Astrocyte of the cerebellum (primary cell): ENCODE results near the gene CLRN1.
"Not testable (repeated sequence)": the region's sequence is repeated elsewhere in the genome, so short reads cannot be mapped to it uniquely, and the experiment has no call there.

ENCODE experiments used
- DNase-seq: peaks from one replicate; pipeline ENCODE4 v3.0.0-alpha.2; 2011; ENCODE audit warnings: low read depth
- H3K4me3 ChIP-seq: 2 replicates; pipeline ENCODE4 v1.5.1; 2011; ENCODE audit warnings: mild to moderate bottlenecking, low read depth, low read length, moderate library complexity
- CTCF ChIP-seq: IDR thresholded peaks from 2 replicates; pipeline ENCODE4 v1.5.1; 2012; ENCODE audit warnings: low read length, low read depth, moderate library complexity, mild to moderate bottlenecking; ENCODE audit errors: missing control alignments
- in situ Hi-C: cut with HindIII; loops from 2 replicates; pipeline ENCODE4 v1.10.0; 2017; ENCODE audit warnings: low sequenced_read_pairs

The CLRN1 gene

GRCh38 chr3:151002003-151002981 is 29.8 kb upstream of the CLRN1 start:
- in situ Hi-C loops, result no loop called here
- no peak for TF ChIP-seq CTCF
- no peak for DNase-seq
- H3K4me3 ChIP-seq, result no peak overlapping the region

- no peak for DNase-seq
- in situ Hi-C loops, result no loop called here
- no peak for TF ChIP-seq CTCF
- no peak overlapping the region for H3K4me3 ChIP-seq
Observed at GRCh38 chr3:150998996-150999395, 26.5 kb upstream of the CLRN1 start.

- in situ Hi-C loops, result no loop called here
- TF ChIP-seq CTCF, result no peak
- H3K4me3 ChIP-seq, result no peak overlapping the region
- no peak for DNase-seq
Observed at GRCh38 chr3:150996731-150997130, 24.2 kb upstream of the CLRN1 start.

- in situ Hi-C loops, result no loop called here
- no peak overlapping the region for H3K4me3 ChIP-seq
- DNase-seq, result no peak
- no peak for TF ChIP-seq CTCF
Observed at GRCh38 chr3:150995510-150995909, 23.0 kb upstream of the CLRN1 start.

- no peak for DNase-seq
- in situ Hi-C loops, result no loop called here
- H3K4me3 ChIP-seq, result no peak overlapping the region
- TF ChIP-seq CTCF, result no peak
Observed at GRCh38 chr3:150989208-150989607, 16.7 kb upstream of the CLRN1 start.

DNA sequence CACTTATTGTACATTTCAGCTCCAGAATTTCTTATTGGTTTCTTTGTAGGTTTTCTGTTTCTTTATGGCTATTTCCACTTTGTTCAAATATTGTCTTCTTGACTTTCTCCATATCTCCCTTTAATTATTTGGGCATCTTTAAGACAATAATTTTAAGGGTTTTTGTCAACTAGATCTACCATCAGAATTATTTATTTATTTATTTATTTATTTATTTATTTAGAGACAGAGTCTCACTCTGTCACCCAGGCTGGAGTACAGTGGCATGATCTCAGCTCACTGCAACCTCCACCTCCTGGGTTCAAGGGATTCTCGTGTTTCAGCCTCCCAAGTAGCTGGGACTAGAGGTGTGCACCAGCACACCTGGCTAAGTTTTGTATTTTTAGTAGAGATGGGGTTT is 15.9 kb upstream of the CLRN1 start:
- H3K4me3 ChIP-seq, DNase-seq, in situ Hi-C loops: not testable (repeated sequence)

DNA sequence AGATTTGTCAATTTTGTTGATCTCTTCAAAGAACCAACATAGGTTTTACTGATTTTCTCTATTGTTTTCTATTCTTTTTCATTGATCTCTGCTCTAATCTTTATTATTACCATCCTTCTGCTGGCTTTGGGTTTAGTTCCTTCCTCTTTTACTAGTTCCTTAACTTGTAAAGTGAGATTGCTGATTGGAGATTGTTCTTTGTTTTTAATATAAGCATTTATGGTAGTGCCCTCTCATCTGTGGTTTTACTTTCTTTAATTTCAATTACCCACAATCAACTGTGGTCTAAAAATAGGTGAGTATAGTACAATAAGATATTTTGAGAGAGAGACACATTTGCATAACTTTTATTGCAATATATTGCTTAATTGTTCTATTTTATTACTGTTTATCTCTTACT is 13.2 kb upstream of the CLRN1 start:
- DNase-seq, result no peak
- H3K4me3 ChIP-seq, result no peak overlapping the region
- in situ Hi-C loops, result no loop called here
- TF ChIP-seq CTCF, result no peak
